NCI-H1092 (cell line): ENCODE measurements around the gene SYNE4.
A peak's percentile ranks its signal among the peaks of the same experiment; 100 is the strongest.
"Not testable (repeated sequence)": the region's sequence is repeated elsewhere in the genome, so short reads cannot be mapped to it uniquely, and the experiment has no call there.

Experiments used
- DNase-seq: peaks from one replicate; lab custom pipeline; 2025; lab: John Stamatoyannopoulos, UW

SYNE4 gene

DNA sequence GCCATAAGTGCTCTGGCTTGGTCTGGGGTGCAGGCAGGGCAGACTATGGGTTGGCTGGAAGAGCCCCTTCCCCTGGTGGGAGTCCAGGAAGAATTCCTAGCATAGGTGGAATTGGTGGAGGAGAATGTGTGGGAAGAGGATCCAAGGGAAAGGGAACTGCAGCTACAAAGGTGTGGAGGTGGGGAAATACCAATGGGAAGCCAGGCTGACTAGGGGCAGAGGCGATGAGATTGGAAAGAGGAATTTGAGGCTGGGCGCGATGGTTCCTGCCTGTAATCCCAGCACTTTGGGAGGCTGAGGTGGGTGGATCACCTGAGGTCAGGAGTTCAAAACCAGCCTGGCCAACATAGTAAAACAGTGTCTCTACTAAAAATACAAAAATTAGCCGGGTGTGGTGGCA, 18.5 kb downstream of the SYNE4 start:
- no peak for DNase-seq

DNA sequence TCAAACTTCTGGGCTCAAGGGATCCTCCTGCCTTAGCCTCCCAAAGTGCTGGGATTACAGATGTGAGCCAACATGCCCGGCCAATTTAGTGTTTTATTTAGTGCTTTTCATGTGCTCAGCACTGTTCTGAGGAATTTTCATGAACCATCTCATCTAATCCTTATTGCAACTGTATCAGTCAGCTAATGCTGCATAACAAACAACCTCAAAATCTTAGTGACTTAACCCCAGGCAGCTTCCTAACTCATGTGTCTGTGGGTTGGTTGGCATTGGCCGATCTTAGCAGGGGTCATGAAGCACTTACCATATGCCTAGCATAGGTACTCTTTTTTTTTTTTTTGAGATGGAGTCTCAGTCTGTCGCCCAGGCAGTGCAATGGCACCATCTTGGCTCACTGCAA, 19.8 kb downstream of the SYNE4 start:
- no peak for DNase-seq

DNA sequence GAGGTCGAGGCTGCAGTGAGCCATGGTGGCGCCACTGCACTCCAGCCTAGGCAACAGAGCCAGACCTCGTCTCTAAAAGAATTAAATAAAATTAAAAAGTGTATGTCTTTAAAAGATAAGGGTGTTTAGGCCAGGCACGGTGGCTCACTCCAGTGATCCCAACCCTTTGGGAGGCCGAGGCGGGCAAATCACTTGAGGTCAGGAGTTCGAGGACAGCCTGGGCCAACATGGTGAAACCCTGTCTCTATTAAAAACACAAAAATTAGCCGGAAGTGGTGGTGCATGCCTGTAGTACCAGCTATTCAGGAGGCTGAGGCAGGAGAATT, 21.1 kb downstream of the SYNE4 start:
- no peak for DNase-seq

DNA sequence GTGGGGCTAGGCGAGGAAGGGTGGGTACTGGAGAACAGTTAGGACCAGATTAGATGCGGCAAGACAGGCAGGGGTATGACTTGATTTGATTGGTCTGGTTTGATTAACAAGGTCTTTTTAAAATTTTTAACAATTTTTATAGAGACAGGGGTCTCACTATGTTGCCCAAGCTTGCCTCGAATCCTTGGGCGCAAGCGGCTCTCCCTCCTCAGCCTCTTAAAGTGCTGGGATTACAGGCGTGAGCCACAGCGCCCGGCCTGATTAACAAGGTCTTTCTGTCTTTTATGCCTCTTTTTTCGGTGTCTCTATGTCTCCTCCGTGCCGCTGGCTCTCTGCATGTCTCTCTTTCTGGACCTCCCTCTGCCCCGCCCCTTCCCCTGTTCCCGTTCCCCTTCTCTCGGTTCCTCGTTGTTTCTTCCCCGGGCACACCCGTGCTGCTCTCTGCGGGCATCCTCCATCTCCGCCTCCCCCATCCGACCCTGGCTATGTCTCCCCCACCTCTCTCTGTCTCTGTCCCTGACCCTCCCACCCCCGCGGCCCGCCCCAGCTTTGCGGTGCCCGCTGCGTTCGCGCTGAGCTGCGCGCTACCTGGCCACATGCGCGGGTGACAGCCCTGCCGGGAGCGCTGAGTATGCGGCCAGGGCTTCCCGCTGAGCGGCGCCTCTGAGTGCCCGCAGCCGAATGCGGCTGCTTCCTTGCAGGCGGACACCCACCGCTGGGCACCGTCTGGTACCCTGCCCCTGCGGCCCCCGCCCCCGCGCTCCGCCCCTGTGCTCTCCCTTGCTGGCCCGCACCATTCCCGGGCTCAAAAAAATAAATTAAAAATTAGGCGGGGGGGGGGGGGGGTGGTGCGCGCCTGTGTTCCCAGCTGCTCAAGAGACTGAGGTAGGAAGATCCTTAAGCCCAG, 21.7 kb downstream of the SYNE4 start:
- peak; percentile 33 for DNase-seq

DNA sequence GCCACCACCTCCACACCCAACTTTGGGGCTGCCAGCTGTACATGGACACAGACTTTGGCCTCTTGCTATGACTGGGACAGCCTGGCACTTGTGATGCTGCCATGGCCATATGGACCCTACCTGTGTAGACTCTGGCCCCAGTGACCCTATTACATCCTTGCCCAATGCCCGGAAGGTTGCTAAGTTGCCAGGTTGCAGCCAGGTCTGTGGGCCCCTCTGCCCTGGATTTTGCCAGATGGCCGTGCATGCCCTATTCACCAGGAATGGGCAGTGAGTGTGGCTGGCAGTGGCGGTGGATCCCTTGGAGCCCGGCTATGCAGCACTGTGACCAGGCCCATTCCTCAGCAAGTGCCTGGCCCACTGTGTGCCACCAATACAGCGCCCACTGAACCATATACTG, 22.5 kb downstream of the SYNE4 start:
- no peak for DNase-seq

DNA sequence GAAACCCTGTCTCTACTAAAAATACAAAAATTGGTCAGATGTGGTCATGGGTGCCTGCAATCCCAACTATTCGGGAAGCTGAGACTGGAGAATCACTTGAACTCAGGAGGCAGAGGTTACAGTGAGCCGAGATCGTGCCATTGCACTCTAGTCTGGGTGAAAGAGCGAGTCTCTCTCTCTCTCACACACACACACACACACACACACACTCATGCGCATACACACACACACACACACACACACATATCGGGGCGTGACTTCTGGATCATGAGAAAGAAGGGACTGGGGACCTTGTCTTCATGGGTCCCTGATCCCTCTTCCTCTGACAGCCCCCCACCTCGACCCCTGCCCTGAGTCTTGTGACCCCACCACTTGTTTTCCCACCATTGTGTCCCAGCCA, 25.4 kb downstream of the SYNE4 start:
- DNase-seq: no peak

GRCh38 chr19:35980997-35981396, 27.6 kb downstream of the SYNE4 start:
- not testable (repeated sequence) for DNase-seq

DNA sequence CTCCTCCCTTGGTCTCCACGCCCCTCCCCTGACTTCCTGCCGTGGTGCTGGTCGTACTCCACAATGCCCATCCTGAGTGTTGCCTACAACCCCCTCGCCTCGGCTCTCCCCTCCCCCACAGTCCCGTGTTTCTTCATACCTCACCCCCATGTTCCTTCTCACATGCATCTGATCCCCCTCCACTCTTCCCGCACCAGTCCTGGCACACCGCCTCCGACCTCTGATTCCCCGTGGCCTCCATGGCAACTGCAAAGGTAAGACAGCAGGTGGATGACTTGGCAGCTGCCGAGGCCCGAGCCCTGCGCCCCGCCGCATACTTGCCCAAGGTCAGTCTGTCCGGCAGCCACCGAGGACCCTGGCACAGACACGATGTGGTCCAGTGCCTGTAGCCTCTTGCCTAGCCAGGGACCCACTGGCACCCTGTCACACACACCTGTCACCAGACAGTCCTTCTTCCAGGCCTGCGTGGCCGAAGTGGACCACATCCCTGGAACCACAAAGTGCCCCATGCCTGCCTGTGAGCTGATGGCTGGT, 29.7 kb downstream of the SYNE4 start:
- no peak for DNase-seq

DNA sequence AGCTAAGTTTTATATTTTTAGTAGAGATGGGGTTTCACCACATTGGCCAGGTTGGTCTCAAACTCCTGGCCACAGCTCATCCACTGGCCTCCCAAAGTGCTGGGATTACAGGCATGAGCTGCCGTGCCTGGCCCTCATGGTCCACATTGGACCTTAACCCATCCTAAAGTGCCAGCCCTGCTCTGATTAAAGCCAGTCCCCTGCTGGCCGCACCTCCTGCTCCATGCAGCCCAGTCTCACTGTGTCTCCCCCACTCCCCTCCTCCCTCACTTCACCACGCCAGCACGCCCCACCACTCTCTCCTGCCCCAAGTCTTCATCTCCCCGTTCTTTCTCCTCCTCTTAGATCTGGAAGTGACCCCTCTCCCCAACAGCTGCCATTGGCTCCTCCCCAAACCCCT, 30.3 kb downstream of the SYNE4 start:
- DNase-seq: no peak

DNA sequence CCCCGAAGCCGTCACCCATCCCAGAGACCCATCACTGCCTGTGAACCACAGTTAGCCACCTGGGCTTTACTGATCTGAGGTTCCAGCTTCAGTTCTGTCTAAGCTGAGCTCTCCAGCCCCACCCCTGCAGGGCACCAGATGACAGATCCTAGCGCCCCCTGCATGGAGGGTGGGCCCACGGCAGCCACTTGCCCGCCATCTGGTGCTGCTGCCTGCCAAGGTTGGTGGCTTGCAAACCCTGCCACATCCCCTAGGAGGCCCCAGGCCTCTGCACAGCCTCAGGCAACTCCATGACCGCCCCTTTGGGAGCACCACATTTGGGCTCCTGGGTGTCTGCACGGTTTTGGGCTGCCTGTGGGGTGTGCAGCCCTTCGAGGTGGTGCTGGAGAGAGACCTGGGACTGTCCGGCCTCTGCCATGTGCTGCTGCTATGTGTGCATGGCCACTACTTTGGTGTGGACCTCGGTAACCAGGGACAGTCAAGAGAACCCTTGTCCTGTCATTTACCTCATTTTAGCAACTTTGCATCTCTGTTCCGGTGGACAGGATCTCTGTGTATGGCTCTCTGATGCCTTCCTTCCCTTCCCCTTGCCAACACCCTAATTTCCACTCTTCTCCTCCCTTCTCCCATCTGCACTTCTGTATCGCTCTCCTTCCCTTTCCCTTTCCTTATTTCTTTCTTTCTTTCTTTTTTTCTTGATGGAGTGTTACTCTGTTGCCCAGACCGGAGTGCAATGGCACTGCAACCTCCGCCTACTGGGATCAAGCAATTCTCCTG, 31.0 kb downstream of the SYNE4 start:
- no peak for DNase-seq

DNA sequence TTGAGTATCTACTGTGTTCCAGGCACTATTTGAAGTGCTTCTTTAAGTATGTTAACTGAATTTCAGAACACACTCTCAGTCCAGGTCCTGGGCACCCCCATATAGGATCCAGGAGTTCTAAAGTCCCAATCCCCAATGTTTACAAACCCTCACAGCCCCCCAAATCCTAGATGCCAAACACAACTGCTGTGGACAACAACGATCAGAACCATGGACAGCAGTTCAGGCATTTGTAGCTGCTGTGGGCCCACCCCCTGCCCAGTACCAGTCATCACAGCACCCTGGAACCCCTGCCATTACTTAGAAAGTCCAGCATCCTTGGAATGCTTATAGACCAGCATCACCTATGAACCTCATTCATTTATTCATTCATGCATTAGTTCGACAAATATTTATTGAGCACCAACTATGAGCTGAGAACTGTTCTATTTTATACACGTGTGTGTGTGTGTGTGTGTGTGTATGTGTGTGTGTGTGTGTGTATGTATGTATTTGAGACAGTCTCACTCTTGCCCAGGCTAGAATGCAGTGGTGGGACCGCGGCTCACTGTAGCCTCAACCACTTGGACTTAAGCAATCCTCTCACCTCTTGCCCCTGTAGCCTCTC, 32.9 kb downstream of the SYNE4 start:
- no peak for DNase-seq

DNA sequence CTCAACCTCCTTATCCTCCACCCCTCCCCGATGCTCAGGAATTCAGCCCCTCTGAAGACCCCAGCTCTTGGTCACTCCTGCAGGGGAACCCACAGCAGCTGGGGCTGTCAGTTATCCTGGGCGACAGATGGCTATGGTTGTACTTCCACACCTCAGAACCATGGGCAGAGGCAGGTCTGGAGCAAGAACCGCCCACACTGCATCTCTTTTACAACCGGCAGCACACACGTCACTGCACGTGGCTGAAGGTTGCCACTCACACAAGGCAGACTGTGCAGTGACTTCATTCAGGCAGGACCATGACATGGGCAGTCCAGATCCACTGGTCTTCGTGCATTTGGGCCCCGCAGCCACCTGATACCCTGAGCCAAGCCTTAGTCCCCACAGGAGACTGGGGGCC, 35.1 kb downstream of the SYNE4 start:
- no peak for DNase-seq

GRCh38 chr19:35966771-35967170, 41.8 kb downstream of the SYNE4 start:
- no peak for DNase-seq

DNA sequence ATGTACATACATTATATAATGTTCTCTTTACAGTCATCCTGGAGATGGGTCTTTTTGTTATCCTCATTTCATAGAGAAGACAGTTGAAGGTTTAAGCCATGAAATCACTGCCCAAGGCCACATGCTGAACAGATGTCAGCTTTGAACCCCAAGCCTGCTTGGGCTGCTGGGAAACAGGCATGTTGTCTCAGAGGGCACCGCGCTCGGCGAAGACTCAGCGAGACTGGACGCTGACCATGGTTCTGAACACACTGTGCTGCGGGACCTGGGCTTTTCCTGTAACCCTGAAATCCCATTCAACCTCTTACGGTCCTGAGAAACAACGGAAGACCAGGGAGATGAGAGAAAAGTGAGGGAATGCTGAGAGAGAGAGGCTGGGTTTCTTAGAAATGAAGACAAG, 45.1 kb downstream of the SYNE4 start:
- no peak for DNase-seq

GRCh38 chr19:35960432-35960972, 48.1 kb downstream of the SYNE4 start:
- DNase-seq: no peak

- no peak for DNase-seq
Observed at GRCh38 chr19:35959968-35960320, 48.7 kb downstream of the SYNE4 start.

DNA sequence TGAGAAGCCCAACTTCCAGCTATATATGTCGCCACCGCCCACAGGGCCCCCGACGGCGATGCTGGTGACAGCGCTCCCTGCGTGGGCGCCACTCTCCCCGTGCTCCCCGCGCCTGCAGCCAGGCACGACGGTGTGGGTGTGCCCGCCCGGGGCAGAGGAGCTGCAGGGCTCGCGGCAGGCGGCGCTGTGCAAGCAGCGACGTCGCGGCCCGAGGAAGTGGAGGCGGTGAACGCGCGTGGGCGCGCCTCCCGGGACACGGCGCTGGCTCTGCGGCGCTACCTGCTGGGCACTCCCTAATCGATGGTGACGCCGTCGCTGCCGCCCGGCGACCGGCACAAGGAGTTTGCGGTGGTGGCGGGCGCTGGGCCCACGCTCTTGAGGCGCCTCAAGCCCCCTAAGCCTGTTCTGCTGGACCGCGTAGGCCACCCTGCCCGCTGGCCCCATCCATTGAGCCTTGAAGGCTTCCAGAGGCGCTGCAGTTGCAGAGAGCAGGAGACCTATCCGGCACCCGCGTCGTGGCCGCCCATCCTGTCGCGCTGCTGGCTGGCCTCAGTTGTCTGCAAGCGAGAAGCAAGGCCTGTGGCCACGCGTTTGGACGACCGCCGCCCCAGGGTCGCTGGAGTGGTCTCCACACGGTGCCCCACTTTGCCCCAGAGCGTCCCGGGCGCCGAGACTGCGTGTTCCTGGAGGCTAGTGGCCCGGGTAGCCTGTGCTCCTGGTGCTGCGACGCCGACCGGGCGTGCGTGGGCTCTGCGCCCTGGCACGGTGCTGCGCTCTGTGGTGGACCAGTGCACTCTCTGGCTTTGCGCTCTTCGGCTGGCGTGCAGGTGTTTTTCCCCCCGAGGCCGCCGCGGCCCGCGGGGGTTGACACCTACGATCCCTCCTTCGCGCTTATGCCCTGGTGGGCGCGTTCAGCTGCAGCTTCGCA, 49.3 kb downstream of the SYNE4 start:
- no peak for DNase-seq

DNA sequence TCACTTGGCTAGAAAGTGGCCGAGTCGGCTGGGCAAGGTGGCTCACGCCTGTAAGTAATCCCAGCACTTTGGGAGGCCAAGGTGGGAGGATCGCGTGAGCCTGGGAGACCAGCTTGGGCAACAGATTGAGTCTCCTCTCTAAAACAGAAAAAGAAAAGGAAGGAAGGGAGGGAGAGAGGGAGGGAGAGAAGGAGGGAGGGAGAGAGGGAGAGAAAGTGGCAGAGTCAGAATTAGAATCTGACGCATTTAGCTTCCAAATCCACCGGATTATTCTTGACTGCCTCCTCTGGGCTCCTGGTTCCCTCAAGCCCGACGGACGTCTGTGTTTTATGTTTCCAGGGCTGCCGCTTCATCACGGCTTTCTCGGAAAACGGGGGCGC, 50.0 kb downstream of the SYNE4 start:
- no peak for DNase-seq

DNA sequence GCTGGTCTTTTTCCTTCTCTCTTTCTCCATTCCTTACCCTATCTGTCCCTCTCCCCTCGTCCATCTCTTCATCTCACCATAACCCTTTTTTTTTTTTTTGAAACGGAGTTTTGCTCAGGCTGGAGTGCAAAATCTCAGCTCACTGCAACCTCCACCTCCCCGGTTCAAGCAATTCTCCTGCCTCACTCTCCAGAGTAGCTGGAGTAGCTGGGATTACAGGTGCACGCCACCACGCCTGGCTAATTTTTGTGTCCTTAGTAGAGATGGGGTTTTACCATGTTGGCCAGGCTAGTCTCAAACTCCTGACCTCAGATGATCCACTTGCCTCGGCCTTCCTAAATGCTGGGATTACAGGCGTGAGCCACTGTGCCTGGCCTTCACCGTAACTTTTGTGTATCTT, 51.2 kb downstream of the SYNE4 start:
- not testable (repeated sequence) for DNase-seq

DNA sequence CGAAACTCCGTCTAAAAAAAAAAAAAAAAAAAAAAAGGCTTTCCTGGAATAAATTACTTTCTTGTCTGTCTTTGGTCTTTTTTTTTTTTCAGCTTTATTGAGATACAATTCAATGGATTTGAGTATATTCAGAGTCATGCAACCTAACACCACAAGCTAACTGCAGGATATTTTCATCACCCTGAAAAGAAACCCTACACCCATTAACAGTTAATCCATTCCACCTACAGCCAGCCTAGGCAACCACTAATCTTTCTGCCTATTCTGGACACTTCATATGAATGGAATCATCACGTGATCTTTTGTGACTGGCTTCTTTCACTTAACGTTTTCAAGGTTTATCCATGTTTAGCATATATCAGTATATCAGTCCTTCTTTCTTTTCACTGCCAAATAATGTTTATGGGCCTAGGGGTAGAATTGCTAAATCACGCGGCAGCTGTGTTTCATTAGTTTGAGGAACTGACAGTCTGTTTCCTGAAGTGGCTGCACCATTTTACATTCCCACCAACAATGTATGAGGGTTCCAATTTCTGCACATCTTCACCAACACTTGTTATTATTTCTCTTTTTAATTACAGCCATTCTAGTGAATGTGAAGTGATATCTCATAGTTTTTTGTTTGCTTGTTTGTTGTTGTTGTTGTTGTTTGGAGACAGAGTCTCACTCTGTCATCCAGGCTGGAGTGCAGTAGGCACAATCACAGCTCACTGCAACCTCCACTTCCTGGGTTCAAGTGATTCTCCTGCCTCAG, 52.6 kb downstream of the SYNE4 start:
- DNase-seq: no peak
